A204.1 (cell line): Measurements from ENCODE around the gene ANKRD23.
"Not testable (repeated sequence)": the region's sequence is repeated elsewhere in the genome, so short reads cannot be mapped to it uniquely, and the experiment has no call there.

ENCODE experiments used
- FAIRE-seq: peaks from 2 replicates; lab custom pipeline; 2012; peaks lifted over from hg19 to GRCh38; lab: Jason Lieb, UNC

ANKRD23 gene

DNA sequence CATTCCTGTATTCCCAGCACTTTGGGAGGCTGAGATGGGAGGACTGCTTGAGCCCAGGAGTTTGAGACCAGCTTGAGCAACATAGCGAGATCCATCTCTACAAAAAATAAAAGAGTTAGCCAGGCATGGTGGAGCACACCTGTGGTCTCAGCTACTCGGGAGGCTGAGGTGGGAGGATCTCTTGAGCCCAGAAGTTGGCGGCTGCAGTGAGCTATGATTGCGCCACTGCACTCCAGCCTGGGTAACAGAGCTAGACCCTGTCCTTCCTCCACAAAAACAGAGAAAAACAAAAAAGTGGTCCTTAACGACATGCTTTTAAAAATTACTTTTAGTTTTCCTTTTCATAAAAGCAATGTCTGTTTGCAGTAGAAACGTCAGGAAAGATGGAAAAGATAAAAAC, 47.3 kb downstream of the ANKRD23 start:
- FAIRE-seq = not testable (repeated sequence)

DNA sequence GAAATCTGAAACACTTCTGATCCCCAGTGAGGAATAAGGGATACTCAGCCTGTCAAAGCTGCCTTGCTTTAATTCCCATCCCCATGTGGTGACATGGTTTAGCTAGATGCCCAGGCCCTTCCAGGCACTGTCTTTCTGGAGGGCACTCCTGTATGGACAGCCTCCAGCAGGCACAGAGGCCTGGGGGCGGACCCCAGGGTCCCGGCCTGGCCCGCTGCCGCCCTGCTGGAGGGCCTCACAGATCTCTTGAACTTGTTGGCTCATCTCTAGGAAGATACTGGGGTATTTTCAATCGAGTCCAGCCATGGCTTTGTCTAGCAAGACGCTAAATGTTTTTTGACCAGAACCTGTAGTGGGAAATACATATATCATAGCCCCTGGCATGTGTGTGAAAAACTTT, 48.7 kb downstream of the ANKRD23 start:
- FAIRE-seq = no peak

DNA sequence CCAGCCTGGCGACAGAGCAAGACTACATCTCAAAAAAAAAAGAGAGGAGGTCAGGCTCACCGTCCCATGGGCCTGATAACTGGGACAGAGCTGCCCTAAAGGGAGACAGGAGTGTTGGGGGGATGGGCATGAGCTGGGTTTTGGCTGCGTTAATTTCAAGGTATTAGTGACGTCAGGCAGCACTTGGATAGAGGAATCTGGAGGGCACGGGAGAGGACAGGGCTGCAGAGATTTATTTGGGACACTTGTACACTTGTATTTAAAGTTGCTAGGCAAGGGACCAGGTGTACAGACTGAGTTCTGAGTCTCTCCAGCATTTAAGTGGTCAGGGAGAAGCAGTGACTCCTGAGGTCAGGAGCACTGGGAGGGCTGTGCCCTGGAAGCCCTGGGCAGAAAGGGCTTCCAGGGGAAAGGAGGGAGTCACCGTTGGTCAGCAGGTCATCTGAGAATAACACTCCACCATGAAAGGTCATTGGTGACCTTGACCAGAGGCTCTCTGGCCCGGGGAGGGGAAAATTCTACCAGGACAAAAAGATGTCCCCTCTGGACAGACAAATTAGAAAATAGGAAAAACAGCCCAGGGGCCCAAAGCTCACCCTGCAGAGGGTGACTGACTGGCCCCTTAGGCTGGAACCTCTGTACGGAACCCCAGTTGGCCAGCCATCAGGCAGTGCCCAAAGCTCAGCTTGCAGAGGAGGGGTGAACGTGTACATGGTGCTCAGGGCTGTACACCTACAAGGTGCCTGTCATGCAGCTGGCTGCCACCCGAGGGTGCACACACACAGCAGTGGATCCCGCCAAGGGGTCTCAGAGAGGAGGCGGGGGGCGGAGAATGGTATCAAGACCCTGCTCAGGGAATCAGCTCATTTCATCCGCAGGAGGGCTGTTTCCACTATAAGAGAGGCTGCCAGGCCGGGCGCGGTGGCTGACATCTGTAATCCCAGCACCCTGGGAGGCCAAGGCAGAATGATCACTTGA, 50.8 kb downstream of the ANKRD23 start:
- FAIRE-seq = no peak

DNA sequence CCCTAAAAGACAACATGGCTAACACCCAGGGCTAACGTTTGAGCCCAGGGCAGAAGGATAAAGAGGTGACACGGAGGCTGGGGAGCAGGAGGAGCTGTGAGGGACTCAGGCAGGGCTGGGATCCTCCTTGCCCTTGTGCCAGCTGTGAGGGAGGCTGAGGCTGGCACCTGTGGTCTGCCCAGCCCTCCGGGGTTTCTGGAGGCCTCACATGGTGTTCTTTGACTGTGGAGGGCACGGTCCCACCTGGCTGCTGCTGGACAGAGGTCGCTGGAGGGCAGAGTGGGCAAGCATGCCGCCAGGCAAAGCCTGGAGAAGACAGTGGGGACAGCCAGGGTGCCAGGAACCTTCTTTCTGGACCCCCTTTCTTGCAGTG, 54.6 kb downstream of the ANKRD23 start:
- no peak for FAIRE-seq

DNA sequence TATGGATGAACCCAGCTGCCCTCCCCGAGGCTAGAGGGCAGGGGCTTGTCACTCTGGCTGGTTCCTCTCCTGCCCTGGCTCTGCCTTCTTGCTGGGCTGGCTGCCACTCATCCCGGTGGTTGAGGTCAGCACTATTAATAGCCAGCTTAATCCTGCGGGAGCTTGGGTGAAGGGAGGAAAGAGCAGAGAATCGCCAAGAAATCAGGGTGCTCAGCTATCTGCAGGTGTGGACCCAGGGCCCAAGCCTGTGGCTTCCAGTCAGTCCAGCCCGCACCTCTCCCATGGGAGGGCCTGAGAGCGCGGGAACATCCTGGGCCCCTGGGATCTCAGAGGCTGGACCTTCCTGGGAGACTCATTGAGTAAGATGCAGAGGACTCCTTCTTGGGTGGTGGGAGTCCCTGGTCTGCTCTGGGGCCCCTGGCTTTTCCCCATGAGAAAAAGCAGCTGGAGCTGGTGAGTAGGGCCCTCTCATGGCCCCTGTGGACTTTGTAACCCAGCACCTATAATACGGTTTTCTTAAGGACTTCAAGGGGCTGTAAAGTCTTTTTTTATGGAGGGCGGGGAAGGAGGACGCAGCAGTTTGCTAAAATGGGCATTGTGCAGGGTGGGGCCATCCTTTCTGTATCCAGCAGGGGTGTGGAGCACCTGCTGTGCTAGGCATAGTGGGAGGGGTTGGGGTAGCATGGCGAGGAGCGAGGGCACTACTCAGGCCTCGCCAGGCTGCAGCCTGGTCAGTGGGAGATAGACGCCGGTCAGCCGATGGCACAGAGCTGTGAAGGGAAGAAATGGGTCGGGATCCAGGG, 55.2 kb downstream of the ANKRD23 start:
- no peak for FAIRE-seq
